ENCODE measurements around the gene CRTC1. TPM values are rescaled to one million over a fixed set of nuclear protein-coding genes. Genes with fewer than 3 reads are reported as not detected.

The CRTC1 gene
- polyA plus RNA-seq, 4 donors = 16.6 to 23.1 (median 18.9) TPM

DNA sequence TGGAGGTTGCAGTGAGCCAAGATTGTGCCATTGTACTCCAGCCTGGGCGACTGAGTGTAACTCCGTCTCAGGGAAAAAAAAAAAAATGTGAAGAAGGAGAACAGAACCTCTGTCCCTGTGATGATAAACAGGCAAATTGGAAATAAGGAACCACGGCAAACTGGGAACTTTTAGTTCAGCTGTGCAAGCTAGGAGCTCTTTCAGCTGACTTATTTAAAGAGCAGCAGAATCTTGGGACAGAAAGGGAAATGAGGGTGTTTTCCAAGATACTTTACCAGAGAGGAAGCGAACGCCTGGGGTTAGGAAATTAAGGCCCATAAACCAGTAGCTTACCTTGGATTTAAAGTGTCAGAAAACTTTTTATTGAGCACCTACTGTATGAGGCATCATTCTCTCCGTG lies 145.3 kb downstream of the CRTC1 start:
- no peak for DNase-seq (ENCODE audit: low read depth in 4 of 4, low spot score in 3 of 4)

DNA sequence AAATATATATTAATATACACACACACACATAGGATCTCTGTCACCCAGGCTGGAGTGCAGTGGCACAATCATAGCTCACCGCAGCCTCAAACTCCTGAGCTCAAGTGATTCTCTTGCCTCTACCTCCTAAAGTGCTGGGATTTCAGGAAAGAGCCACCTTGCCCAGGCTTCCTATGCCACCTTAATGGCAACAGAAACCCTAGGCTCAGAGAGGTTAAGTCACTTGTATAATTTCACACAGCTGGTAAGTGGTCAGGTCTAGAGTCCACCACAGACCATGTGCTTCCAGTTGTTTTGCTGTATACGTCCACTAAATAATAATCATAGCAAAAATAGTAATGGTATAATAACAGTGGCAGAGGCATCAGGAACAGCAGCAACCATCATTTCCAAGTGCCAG lies 147.0 kb downstream of the CRTC1 start:
- no peak for DNase-seq (ENCODE audit: low read depth in 4 of 4, low spot score in 3 of 4)

- DNase-seq (ENCODE audit: low read depth in 4 of 4, low spot score in 3 of 4) = peak; percentile 89 to 94 (median 91)
Observed at GRCh38 chr19:18831524-18832305, 148.2 kb downstream of the CRTC1 start, which contains the start of gene UPF1. UPF1 (plus strand) TSS chr19:18831959; CDS start chr19:18832210, 251 bp downstream.

Other genes with a start within 250 kb of the CRTC1 start
- gene ISYNA1, start 245.5 kb upstream of the CRTC1 start, polyA plus RNA-seq (ENCODE audit: insufficient read length in 4 of 4) = 100 to 1,000 TPM in 3 of 4 donors, 10 to 100 TPM in 1; 99.2 to 156 (median 106) TPM
- gene ELL, start 161.6 kb upstream of the CRTC1 start, polyA plus RNA-seq (ENCODE audit: insufficient read length in 4 of 4) = 10 to 100 TPM in 1 of 4 donors, 1 to 10 TPM in 3; 9.3 to 11.6 (median 9.3) TPM
- 100 to 1,000 TPM; 143 to 225 (median 150) TPM for gene FKBP8, start 140.1 kb upstream of the CRTC1 start, polyA plus RNA-seq (ENCODE audit: insufficient read length in 4 of 4)
- gene KXD1, start 125.8 kb upstream of the CRTC1 start, polyA plus RNA-seq (ENCODE audit: insufficient read length in 4 of 4) = 10 to 100 TPM; 54.1 to 61.4 (median 59.7) TPM
- gene UBA52, start 111.8 kb upstream of the CRTC1 start, polyA plus RNA-seq (ENCODE audit: insufficient read length in 4 of 4) = 100 to 1,000 TPM; 682 to 931 (median 738) TPM
- 10 to 100 TPM; 19.2 to 47.3 (median 24.8) TPM for gene REX1BD, start 94.9 kb upstream of the CRTC1 start, polyA plus RNA-seq (ENCODE audit: insufficient read length in 4 of 4)
- gene CRLF1, start 76.9 kb upstream of the CRTC1 start, polyA plus RNA-seq (ENCODE audit: insufficient read length in 4 of 4) = 1 to 10 TPM; 3.5 to 5.3 (median 4.2) TPM
- gene TMEM59L, start 70.8 kb upstream of the CRTC1 start, polyA plus RNA-seq (ENCODE audit: insufficient read length in 4 of 4) = 1 to 10 TPM; 1.6 to 3.8 (median 3.3) TPM
- gene KLHL26, start 46.7 kb upstream of the CRTC1 start, polyA plus RNA-seq (ENCODE audit: insufficient read length in 4 of 4) = 1 to 10 TPM; 6.7 to 8.8 (median 7.1) TPM
- gene COMP, start 107.6 kb downstream of the CRTC1 start, polyA plus RNA-seq (ENCODE audit: insufficient read length in 4 of 4) = under 1 TPM; 0.07 to 0.21 (median 0.11) TPM
- gene UPF1, start 148.3 kb downstream of the CRTC1 start, polyA plus RNA-seq (ENCODE audit: insufficient read length in 4 of 4) = 10 to 100 TPM; 50.6 to 70.8 (median 52.5) TPM
- 1 to 10 TPM; 5.4 to 8.0 (median 6.4) TPM for gene CERS1, start 212.5 kb downstream of the CRTC1 start, polyA plus RNA-seq (ENCODE audit: insufficient read length in 4 of 4)
- gene COPE, start 235.7 kb downstream of the CRTC1 start, polyA plus RNA-seq (ENCODE audit: insufficient read length in 4 of 4) = 100 to 1,000 TPM in 3 of 4 donors, 10 to 100 TPM in 1; 93.4 to 140 (median 104) TPM
- gene DDX49, start 236.0 kb downstream of the CRTC1 start, polyA plus RNA-seq (ENCODE audit: insufficient read length in 4 of 4) = 10 to 100 TPM; 46.2 to 57.3 (median 48.6) TPM

Data from right renal pelvis (tissue), 4 donors.